Measurements from ENCODE around the gene HDAC1. TPM values are rescaled to one million over a fixed set of nuclear protein-coding genes. Genes with fewer than 3 reads are reported as not detected.

Gene HDAC1
- polyA plus RNA-seq, 3 donors, result 73.8 to 95.0 (median 88.7) TPM

DNA sequence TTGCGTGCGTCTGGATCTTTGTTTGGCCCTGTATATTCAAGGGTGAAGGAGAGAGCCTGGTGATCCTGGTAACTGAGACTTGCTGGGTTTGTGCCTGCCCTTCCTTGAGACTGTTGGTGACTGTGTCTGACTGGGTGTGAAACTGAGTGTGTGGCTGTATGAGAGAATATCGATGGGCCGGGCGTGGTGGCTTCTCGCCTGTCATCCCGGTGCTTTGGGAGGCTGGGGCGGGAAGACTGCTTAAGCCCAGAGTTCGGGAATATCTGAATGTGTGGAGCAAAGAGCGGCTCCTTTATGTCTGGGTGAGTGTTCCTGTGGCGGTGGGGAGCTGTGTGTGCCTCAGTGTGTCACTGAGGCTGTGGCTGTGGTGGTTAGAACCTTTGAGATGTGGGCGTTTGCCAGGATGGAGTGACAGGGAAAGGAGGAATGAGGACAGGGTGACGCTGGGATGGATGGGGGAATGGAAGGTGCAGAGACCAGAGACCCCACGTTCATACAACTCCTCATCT, 46.8 kb downstream of the HDAC1 start:
- H3K4me3 Mint-ChIP-seq, result peak overlapping the region; percentile 13 to 71
- no peak for TF ChIP-seq CTCF (IDR thresholded peaks at IDR 0.05)
- no peak overlapping the region for H3K4me2 ChIP-seq (replicated peaks; ENCODE audit: extremely low read depth, low read length, poor library complexity, severe bottlenecking)
- H3K36me3 Mint-ChIP-seq, result peaks cover 20 to 32% of the 10 kb centered on the region in 2 donors
- peak overlapping the region in 1 of 2 donors; percentile 100 for H3K27ac ChIP-seq (ENCODE audit: low read depth in 1 of 2, low read length in 2 of 2)
- peaks cover 28 to 36% (median 32%) of the 10 kb centered on the region in 3 donors for H3K27me3 Mint-ChIP-seq (ENCODE audit: low read depth in 3 of 3)
- peak overlapping the region; percentile 95 to 99 (median 99) for H3K27ac Mint-ChIP-seq
- intact Hi-C loops (cut with micrococcal nuclease), result loop anchor here in 1 of 2 donors (1.0 to 5.0 kb wide), 4 partner anchors 13 to 401 kb away; partner anchors contain the start of genes BSDC1 and PTP4A2
- WGBS (ENCODE audit: insufficient coverage), result 96% methylated on average over 8 of the region's 14 CpGs
- H3K9me3 Mint-ChIP-seq, result peaks cover 0 to 8% (median 4%) of the 10 kb centered on the region in 7 donors
- no peak overlapping the region for H2AFZ ChIP-seq (ENCODE audit: insufficient read depth, low read depth, low read length, poor library complexity, severe bottlenecking)
- H3K4me3 ChIP-seq (replicated peaks in 1 of 3; ENCODE audit: low read depth in 2 of 3, low read length in 3 of 3), result peak overlapping the region in 1 of 3 experiments; percentile 12
- peaks cover 7 to 13% of the 10 kb centered on the region in 2 donors for H3K27me3 ChIP-seq (ENCODE audit: control insufficient read depth in 2 of 2, insufficient read depth in 2 of 2, low read length in 2 of 2)
- peaks cover under 1 to 7% of the 10 kb centered on the region in 2 donors for H3K36me3 ChIP-seq (replicated peaks in 1 of 2; ENCODE audit: control insufficient read depth in 1 of 2, insufficient read depth in 2 of 2, low read length in 2 of 2)
- peak overlapping the region; percentile 44 for H3K9ac ChIP-seq (ENCODE audit: insufficient read depth, low read length, poor library complexity, severe bottlenecking)
- H3K9me3 ChIP-seq (replicated peaks in 1 of 2; ENCODE audit: control insufficient read depth in 1 of 2, insufficient read depth in 1 of 2, low read length in 2 of 2), result no peaks in the 10 kb centered on the region
- peaks cover 15% of the 10 kb centered on the region for H4K20me1 ChIP-seq (ENCODE audit: insufficient read depth, low read length)
- H3K4me1 Mint-ChIP-seq, result peaks cover 66% of the 10 kb centered on the region
- no peak for DNase-seq
- H3K4me1 ChIP-seq (ENCODE audit: control insufficient read depth in 1 of 2, insufficient read depth in 2 of 2, low read length in 2 of 2), result peaks cover 51 to 76% of the 10 kb centered on the region in 2 donors
- H3K79me2 ChIP-seq (ENCODE audit: insufficient read depth, low read length), result no peaks in the 10 kb centered on the region

DNA sequence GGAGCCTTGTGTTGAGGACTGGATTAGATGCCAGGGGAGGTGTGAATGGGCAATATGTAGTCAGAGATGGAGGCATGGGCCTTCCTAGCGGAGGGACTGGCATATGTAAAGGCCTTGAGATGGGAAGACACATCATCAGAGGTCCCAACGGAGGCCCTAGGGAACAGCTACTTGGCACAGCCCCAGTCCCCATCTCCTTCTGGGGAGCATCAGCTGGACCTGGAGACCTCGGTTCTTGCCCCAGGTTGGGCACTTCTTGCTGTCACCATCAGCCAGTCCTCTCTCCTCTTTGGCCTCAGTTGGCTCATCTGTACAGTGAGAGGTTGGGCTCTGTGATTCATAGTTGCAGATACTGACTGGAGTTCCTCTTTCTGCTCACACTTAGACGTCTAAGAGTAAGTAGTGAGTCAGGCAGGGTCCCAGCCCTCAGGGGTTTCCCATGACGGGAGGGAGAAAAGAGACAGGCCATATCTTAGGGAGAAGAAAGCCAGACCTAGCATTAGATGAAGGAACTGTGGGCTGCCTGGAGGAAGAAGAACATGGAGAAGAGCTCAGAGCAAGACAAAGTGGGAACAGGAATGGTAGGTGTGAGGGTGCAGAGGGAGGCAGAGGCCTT, 47.6 kb downstream of the HDAC1 start:
- Mint-ChIP-seq H3K36me3 (peaks cover 13 to 25% of the 10 kb centered on the region in 2 donors), H3K4me3 (peak overlapping the region in 1 of 2 donors; percentile 44), H3K27ac (peak overlapping the region; percentile 86 to 99 (median 99)), H3K27me3 (ENCODE audit: low read depth in 3 of 3) (peaks cover 26 to 36% (median 32%) of the 10 kb centered on the region in 3 donors), H3K4me1 (peaks cover 60% of the 10 kb centered on the region), H3K9me3 (peaks cover 0 to 6% (median 2%) of the 10 kb centered on the region in 7 donors)
- intact Hi-C loops (cut with micrococcal nuclease), result loop anchor here in 1 of 2 donors (1.0 to 5.0 kb wide), 4 partner anchors 12 to 402 kb away; partner anchors contain the start of genes BSDC1 and PTP4A2
- H3K4me3 ChIP-seq (replicated peaks in 1 of 3; ENCODE audit: low read depth in 2 of 3, low read length in 3 of 3), result peak overlapping the region in 1 of 3 experiments; percentile 7
- H3K79me2 ChIP-seq (ENCODE audit: insufficient read depth, low read length), result no peaks in the 10 kb centered on the region
- peak overlapping the region; percentile 56 to 100 for H3K27ac ChIP-seq (ENCODE audit: low read depth in 1 of 2, low read length in 2 of 2)
- WGBS (ENCODE audit: insufficient coverage), result 56% methylated on average over 3 of the region's 5 CpGs
- no peaks in the 10 kb centered on the region for H3K36me3 ChIP-seq (replicated peaks in 1 of 2; ENCODE audit: control insufficient read depth in 1 of 2, insufficient read depth in 2 of 2, low read length in 2 of 2)
- TF ChIP-seq CTCF (IDR thresholded peaks at IDR 0.05), result no peak
- H3K9me3 ChIP-seq (replicated peaks in 1 of 2; ENCODE audit: control insufficient read depth in 1 of 2, insufficient read depth in 1 of 2, low read length in 2 of 2), result no peaks in the 10 kb centered on the region
- H3K27me3 ChIP-seq (ENCODE audit: control insufficient read depth in 2 of 2, insufficient read depth in 2 of 2, low read length in 2 of 2), result peaks cover 4 to 6% of the 10 kb centered on the region in 2 donors
- peaks cover 50 to 74% of the 10 kb centered on the region in 2 donors for H3K4me1 ChIP-seq (ENCODE audit: control insufficient read depth in 1 of 2, insufficient read depth in 2 of 2, low read length in 2 of 2)
- H4K20me1 ChIP-seq (ENCODE audit: insufficient read depth, low read length), result peaks cover 7% of the 10 kb centered on the region
- H2AFZ ChIP-seq (ENCODE audit: insufficient read depth, low read depth, low read length, poor library complexity, severe bottlenecking), result no peak overlapping the region
- H3K4me2 ChIP-seq (replicated peaks; ENCODE audit: extremely low read depth, low read length, poor library complexity, severe bottlenecking), result peak overlapping the region; percentile 16
- peak overlapping the region; percentile 44 for H3K9ac ChIP-seq (ENCODE audit: insufficient read depth, low read length, poor library complexity, severe bottlenecking)
- DNase-seq, result peak; percentile 94 to 99 (median 99)

Measured in CD14-positive monocyte (primary cell).